ENCODE measurements around the gene NSFL1C. TPM values are rescaled to one million over a fixed set of nuclear protein-coding genes. Genes with fewer than 3 reads are reported as not detected.

Gene NSFL1C
- 24.7 and 32.6 TPM in 2 replicates for total RNA-seq

GRCh38 chr20:1466211-1467081 lies at the start of gene NSFL1C:
TSS of gene NSFL1C (minus strand) at chr20:1466849. CDS start at chr20:1466824, 25 bp downstream.

GRCh38 chr20:1491281-1491840 lies 24.7 kb upstream of the NSFL1C start, which contains the start of gene SIRPB2:
TSS of gene SIRPB2 (minus strand) at chr20:1491420. CDS start at chr20:1491359, 61 bp downstream.

GRCh38 chr20:1392693-1393506 lies 73.7 kb downstream of the NSFL1C start, which contains the start of gene FKBP1A:
TSS of gene FKBP1A (minus strand) at chr20:1393054. CDS start at chr20:1392998, 56 bp downstream.

Other genes starting within 250 kb of the NSFL1C start
- 0.13 and 0.53 TPM in 2 replicates for gene RAD21L1, start 240.8 kb downstream of the NSFL1C start, total RNA-seq
- 12.0 and 21.3 TPM in 2 replicates for gene SNPH, start 200.6 kb downstream of the NSFL1C start, total RNA-seq
- 1.8 and 2.1 TPM in 2 replicates for gene SDCBP2, start 137.7 kb downstream of the NSFL1C start, total RNA-seq
- gene FKBP1A, start 73.8 kb downstream of the NSFL1C start, total RNA-seq = 165 and 244 TPM in 2 replicates
- gene SIRPB2, start 24.6 kb upstream of the NSFL1C start, total RNA-seq = 0.33 TPM in 1 of 2 replicates, not detected in the other
- not detected in 2 replicates for gene SIRPD, start 90.9 kb upstream of the NSFL1C start, total RNA-seq
- gene SIRPB1, start 153.2 kb upstream of the NSFL1C start, total RNA-seq = 1.3 TPM in 1 of 2 replicates, not detected in the other
- gene SIRPG, start 190.9 kb upstream of the NSFL1C start, total RNA-seq = not detected in 2 replicates

Measured in smooth muscle cell of the pulmonary artery (primary cell).